GM18867 (cell line): ENCODE data around the gene TMEM132A.

ENCODE experiments used
- ATAC-seq: cut with Tn5 transposase; IDR thresholded peaks from one replicate; pipeline ENCODE4 v1.9.1; 2021; ENCODE audit warnings: mild to moderate bottlenecking, moderate library complexity; ENCODE audit not compliant: unreplicated experiment

TMEM132A gene

DNA sequence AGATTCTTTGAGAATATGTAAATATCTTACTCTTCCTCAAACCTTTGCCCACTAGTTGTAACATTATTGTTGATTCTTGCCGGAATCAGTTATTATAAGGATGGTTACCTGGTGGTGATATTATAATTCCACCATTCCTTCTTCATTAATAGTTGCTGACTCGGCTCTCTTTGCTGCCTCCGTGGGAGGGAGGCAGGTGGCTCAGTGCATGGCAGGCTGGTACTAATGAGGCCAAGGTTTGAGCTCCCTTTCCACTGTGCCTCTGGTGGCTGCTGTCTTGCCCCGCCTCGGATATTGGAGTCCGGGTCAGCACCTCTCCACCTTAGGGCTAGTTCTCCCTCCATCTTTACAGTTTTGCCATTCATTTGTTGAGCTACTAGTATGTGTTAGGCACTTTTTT, 59.9 kb downstream of the TMEM132A start:
- ATAC-seq: no peak

DNA sequence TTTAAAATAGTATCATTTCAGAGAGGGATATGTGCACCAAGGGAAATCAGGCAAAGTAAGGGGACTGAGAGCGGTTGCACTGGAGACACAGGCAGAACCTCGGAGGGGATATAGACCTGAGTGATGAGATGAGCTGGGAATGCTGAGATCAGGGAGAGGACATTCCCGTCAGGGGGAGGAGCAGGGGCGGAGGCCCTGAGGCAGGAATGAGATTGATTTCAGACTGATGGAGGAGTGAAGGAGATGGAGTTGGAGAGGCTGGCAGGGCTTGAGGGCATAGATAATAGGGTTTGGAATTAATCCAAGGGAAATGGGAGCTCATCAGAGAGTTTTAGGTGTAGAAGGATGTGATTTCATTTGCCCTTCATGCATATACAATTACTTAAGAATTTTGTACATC, 60.4 kb downstream of the TMEM132A start:
- ATAC-seq: no peak

DNA sequence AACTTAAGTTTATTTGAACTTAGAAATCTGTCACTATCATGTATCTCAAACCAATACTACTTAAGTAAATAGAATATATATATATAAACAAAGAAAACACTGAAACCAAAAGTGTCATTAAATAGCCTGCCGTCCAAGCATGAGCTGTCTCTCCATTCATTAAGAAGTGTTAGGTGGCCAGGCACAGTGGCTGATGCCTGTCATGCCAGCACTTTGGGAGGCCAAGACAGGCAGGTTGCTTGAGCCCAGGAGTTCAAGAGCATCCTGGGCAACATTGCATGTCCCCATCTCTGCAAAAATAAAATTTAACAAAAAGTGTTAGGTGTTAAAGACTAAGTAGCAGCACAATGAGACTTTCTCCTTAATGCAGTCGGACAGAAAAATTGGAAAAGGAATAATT, 61.2 kb downstream of the TMEM132A start:
- ATAC-seq: no peak

DNA sequence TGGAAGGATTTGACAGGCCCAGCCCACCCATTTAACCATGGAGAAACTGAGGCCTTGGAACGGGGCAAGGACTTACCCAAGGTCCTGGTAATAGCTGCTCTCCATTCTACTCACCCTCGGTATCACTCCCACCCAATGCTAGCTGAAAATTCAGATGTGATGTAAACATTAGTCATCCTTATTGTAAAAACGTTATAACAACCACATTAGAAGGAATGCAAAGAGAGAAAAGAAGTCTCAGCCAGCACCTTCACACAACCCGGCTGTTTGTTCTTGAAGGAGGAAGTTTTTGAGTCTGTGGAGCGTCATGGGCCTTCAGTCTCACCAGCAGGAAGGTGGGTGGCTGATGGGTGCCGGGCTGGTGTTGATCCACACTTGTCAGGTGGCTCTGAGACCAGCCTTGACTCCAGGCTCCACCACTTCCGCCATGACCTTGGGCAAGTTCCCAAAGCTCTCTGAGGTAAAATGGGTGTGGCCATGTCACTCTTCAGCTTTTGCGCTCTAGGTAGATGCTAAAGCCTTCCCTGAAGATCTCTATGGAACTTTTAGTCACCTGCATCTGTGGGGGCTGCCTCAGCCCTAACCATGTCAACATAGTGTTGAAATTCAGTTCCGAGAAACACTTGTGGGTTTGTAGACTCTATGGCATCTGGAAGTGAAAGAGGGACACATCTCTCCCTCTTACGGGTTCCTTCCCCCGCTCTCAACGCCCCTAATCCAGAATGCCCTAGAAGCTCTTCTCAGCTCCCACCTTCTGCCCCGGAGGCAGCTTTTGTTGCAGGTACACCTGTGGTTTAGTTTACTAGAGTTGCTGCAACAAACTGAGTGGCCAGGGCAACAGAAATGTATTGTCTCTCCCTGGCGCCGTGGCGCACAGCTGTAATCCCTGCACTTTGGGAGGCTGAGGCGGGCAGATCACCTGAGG, 62.0 kb downstream of the TMEM132A start:
- no peak for ATAC-seq
